Pancreas (tissue), 10 donors: ENCODE measurements around the gene CCDC17. TPM values are rescaled to one million over a fixed set of nuclear protein-coding genes. Genes with fewer than 3 reads are reported as not detected.

ENCODE experiments used
- ATAC-seq, 4 donors: fragments of 200-7000 bp; cut with Tn5 transposase; one replicate each; pipeline versions ENCODE4 v1.8.0 to v1.9.1; 2020; ENCODE audit warnings: mild to moderate bottlenecking in 4 of 4, moderate library complexity in 4 of 4
- DNase-seq, 6 donors: peaks; one replicate each; pipeline ENCODE4 v3.0.0-alpha.2; 2020
- FAIRE-seq: peaks from 2 replicates; lab custom pipeline; 2012; peaks lifted over from hg19 to GRCh38; lab: Jason Lieb, UNC
- H3K27ac ChIP-seq, 4 donors: fragments of 200-600 bp; sonication (generic); 1 replicate in 3 of 4; 2 replicates in 1 of 4; pipeline versions ENCODE4 v1.5.0 to v1.8.0; 2020
- H3K27me3 ChIP-seq, 4 donors: fragments of 200-600 bp; one replicate each; pipeline ENCODE4 v1.8.0; 2021
- H3K36me3 ChIP-seq, 3 donors: fragments of 200-600 bp; sonication (generic) in 1 of 3; one replicate each; pipeline versions ENCODE4 v1.5.0 to v1.8.0; 2020 to 2021
- H3K4me1 ChIP-seq, 3 donors: fragments of 200-600 bp; one replicate each; pipeline ENCODE4 v1.8.0; 2021
- H3K4me3 ChIP-seq, 4 donors: fragments of 200-600 bp; sonication (generic) in 2 of 4; one replicate each; pipeline versions ENCODE4 v1.5.0 to v1.8.0; 2020 to 2021
- H3K9me3 ChIP-seq, 4 donors: fragments of 200-600 bp; one replicate each; pipeline ENCODE4 v1.8.0; 2021
- WGBS, 2 donors: extraction: QIAGEN DNeasy Blood & Tissue Kit; methylation state at CpG; one replicate each; pipeline ENCODE4 v1.1.7; 2013; 5-methylcytosine and 5-hydroxymethylcytosine counted together
- intact Hi-C, 3 donors: fragments of 100-400 bp; cut with DNase I; formaldehyde crosslinking; loops; one replicate each; pipeline versions ENCODE4 v1.11.1 to v1.14.2; 2022
- polyA plus RNA-seq, 2 donors: library from polyadenylated mRNA; stranded (reverse); fragments of 200-250 nt; gene quantifications; one replicate each; pipeline ENCODE4 v1.2.3, GENCODE V29; 2013
- total RNA-seq, 6 donors: library from RNA; stranded (reverse); fragmentation: NEBNext Ultra II Directional in 4 of 6; extraction: Animal tissue kit (Norgen Biotek cat#: 25700) in 4 of 6; gene quantifications; one replicate each; pipeline versions ENCODE4 v1.2.1 to v1.2.4, GENCODE V29; 2021 to 2023
- TF ChIP-seq, protein P1 (sequence below), 4 donors: fragments of 200-600 bp; sonication (generic) in 3 of 4; IDR thresholded peaks; one replicate each; pipeline versions ENCODE4 v1.5.0 to v1.8.0; 2021; ENCODE audit warnings: antibody characterized with exemption in 4 of 4
- donor health status: healthy with polysubstance abuse.
- donor health status: DM: no; HTN: no; CAD: no; lungs with moderate emphysema.
- donor health status: DM: no; HTN: no; CAD: no.
- donor health status: control.
- donor health status: control.
- donor health status: Bipolar disorder and iron deficiency.
- donor health status: DM: yes; HTN: yes; CAD: no.
- donor health status: DM: no; HTN: no; CAD: no.
- donor health status: DM: no; HTN: no; CAD: no.
- donor health status: DM: yes; HTN: yes; CAD: no.

Gene CCDC17
- total and polyA plus RNA-seq, 8 donors = 0.64 to 2.3 (median 1.4) TPM

DNA sequence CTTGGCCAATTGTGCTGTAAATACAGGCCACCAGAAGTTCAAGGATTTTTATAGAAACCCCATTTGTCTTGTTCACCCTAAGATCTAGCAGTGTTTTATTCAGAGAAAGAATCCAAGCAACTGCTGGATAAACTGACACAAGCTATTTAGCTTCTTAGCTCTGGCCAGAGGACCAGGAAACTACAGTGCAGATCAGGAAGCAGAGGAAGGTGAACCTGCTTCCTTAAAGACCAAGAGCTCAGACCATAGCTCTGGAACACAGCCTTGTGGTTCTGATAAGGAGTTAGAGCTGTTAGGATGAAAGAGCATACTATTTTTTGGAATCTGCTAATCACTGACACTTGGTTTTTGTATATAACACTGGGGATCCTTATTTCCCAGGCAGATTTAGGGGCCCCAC is 5.2 kb upstream of the CCDC17 start:
- Histone ChIP-seq H3K27me3 (no peaks in the 10 kb centered on the region), H3K27ac (no peak overlapping the region), H3K4me3 (no peak overlapping the region), H3K36me3 (peaks cover 7 to 66% (median 44%) of the 10 kb centered on the region in 3 donors), H3K4me1 (no peaks in the 10 kb centered on the region), H3K9me3 (no peaks in the 10 kb centered on the region)
- no peak for FAIRE-seq
- intact Hi-C loops = no loop called here
- no peak for ATAC-seq
- DNase-seq = no peak
- TF ChIP-seq, protein P1, sequence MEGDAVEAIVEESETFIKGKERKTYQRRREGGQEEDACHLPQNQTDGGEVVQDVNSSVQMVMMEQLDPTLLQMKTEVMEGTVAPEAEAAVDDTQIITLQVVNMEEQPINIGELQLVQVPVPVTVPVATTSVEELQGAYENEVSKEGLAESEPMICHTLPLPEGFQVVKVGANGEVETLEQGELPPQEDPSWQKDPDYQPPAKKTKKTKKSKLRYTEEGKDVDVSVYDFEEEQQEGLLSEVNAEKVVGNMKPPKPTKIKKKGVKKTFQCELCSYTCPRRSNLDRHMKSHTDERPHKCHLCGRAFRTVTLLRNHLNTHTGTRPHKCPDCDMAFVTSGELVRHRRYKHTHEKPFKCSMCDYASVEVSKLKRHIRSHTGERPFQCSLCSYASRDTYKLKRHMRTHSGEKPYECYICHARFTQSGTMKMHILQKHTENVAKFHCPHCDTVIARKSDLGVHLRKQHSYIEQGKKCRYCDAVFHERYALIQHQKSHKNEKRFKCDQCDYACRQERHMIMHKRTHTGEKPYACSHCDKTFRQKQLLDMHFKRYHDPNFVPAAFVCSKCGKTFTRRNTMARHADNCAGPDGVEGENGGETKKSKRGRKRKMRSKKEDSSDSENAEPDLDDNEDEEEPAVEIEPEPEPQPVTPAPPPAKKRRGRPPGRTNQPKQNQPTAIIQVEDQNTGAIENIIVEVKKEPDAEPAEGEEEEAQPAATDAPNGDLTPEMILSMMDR (IDR thresholded peaks at IDR 0.05) = no peak

DNA sequence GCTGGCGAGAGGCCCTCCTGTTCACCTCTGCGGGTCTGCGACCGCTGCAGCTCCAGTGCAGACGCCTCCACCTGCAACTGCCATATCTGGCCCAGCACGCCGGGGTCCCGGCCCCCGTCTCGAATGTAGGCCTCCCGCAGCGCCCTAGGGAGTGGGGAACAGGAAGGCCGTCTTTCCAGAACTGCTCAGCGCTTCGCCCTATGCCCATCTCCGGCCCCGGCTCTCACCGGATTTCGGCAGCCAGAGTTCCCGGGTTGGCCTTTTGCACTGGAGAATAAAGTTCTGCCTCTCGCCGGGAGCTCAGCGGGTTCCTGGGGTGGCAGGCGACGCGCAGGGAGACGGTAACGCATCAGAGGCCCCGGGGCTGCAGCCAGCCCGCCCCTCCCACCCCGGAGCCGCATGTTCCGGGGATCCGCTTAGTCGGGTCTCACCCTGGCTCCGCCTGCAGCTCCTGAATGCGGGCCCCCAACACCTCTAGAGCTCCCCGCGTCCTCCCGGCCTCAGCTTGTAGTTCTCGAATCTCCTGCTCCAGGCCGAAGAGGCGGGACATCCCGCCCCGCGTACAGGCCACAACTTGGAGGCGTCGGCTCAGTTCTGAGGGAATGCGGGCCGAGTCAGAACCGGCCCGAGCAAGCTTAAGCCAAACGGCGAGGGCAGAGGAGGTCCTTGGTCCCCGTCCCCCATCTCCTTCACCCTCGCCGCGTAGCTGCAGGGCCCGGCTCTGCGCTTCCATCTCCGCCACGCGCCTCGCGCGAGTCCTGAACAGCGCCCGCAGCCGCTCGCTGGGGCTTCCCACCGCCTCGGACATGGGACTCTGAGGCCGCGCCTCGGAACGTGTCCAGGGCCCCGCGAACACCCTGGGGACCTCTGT is 1.1 kb downstream of the CCDC17 start:
- Histone ChIP-seq H3K9me3 (no peaks in the 10 kb centered on the region), H3K27ac (no peak overlapping the region), H3K27me3 (no peaks in the 10 kb centered on the region), H3K36me3 (peaks cover 4 to 10% (median 8%) of the 10 kb centered on the region in 3 donors), H3K4me1 (no peaks in the 10 kb centered on the region), H3K4me3 (no peak overlapping the region)
- intact Hi-C loops = no loop called here
- 84 to 85% methylated on average over 72 to 78 of the region's 78 CpGs for WGBS, 2 donors
- no peak for FAIRE-seq
- peak in 2 of 6 donors; percentile 58 to 69 for DNase-seq
- TF ChIP-seq, protein P1 (IDR thresholded peaks at IDR 0.05) = no peak
- peak in 3 of 4 donors; percentile 7 to 15 (median 13) for ATAC-seq

DNA sequence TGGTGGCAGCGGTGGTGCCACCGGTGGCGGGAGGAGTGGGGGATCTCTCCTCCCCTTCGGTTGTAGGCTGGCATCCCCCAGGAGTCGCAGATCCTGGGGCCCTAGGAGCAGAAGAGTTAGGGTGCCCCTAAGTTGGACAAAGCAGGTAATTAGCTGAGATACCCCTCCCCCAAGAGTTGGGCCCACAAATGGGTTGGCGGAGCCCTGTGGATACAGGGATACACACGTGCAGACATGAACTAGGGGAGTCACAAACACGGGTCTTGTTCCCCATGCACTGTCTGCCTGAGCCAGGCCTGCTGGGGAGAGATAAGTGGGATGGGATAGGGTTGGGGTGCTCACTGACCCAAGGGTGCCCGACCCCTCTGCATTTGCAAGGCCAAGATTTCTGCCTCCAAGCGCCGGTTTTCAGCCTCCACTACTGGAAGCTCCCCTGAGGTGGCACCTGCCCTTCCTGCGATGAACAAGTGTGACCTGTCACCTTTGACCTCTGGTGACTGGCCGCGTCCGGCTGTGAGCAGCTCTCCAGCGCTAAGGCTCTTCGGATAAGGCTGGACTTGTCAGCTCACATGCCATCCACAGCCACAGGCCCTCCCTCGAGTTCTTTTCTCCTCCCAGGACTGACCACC is 1.8 kb downstream of the CCDC17 start:
- Histone ChIP-seq H3K4me1 (no peaks in the 10 kb centered on the region), H3K27me3 (no peaks in the 10 kb centered on the region), H3K27ac (no peak overlapping the region), H3K4me3 (no peak overlapping the region), H3K9me3 (no peaks in the 10 kb centered on the region), H3K36me3 (peaks cover 0 to 15% (median 13%) of the 10 kb centered on the region in 3 donors)
- intact Hi-C loops = no loop called here
- DNase-seq (peak in 1 of 6 donors; percentile 62), FAIRE-seq (no peak), ATAC-seq (peak in 1 of 4 donors; percentile 8)
- TF ChIP-seq, protein P1 (IDR thresholded peaks at IDR 0.05) = no peak
- 73 to 77% methylated on average over 18 of the region's 18 CpGs for WGBS, 2 donors

DNA sequence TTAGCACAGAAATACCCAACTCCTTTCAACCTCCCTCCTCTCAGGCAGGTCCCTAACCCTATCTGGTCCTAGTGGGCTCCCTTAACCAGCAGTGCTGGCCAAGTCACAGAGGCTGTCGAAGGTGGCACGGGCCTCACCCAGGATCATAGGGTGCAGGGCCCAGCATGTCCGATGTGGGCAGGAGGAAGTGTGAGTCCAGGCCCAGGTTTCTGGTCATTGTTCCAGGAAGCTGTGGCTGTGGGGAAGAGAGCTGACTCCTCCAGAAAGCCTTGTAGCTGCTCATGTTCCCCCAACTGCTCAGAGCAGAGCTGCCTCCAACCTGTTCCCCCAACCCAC is 2.4 kb downstream of the CCDC17 start:
- FAIRE-seq = no peak
- Histone ChIP-seq H3K27me3 (no peaks in the 10 kb centered on the region), H3K4me1 (no peaks in the 10 kb centered on the region), H3K27ac (no peak overlapping the region), H3K9me3 (no peaks in the 10 kb centered on the region), H3K36me3 (peaks cover 0 to 19% (median 18%) of the 10 kb centered on the region in 3 donors), H3K4me3 (no peak overlapping the region)
- WGBS, 2 donors = 48 to 51% methylated on average over 3 of the region's 3 CpGs
- ATAC-seq = peak in 3 of 4 donors; percentile 11 to 49 (median 45)
- intact Hi-C loops = no loop called here
- TF ChIP-seq, protein P1 (IDR thresholded peaks at IDR 0.05) = no peak
- no peak for DNase-seq
